HG03025 (cell line): ENCODE data around the gene PSMA6.
A peak's percentile ranks its signal among the peaks of the same experiment; 100 is the strongest.
"Not testable (repeated sequence)": the region's sequence is repeated elsewhere in the genome, so short reads cannot be mapped to it uniquely, and the experiment has no call there.

Experiments
- ATAC-seq: cut with Tn5 transposase; IDR thresholded peaks from one replicate; pipeline ENCODE4 v1.9.1; 2021; ENCODE audit warnings: mild to moderate bottlenecking, moderate library complexity; ENCODE audit not compliant: unreplicated experiment, low FRiP score

PSMA6 gene

GRCh38 chr14:35292051-35292769 lies at the start of gene PSMA6:
PSMA6 (plus strand) TSS chr14:35292382; CDS start chr14:35292477, 95 bp downstream.
- peak; percentile 75 for ATAC-seq

- ATAC-seq, result no peak
These were observed 49.4 kb upstream of the PSMA6 start for GRCh38 chr14:35242599-35243311.

- ATAC-seq, result no peak
These were observed 48.2 kb upstream of the PSMA6 start for GRCh38 chr14:35243956-35244355.

DNA sequence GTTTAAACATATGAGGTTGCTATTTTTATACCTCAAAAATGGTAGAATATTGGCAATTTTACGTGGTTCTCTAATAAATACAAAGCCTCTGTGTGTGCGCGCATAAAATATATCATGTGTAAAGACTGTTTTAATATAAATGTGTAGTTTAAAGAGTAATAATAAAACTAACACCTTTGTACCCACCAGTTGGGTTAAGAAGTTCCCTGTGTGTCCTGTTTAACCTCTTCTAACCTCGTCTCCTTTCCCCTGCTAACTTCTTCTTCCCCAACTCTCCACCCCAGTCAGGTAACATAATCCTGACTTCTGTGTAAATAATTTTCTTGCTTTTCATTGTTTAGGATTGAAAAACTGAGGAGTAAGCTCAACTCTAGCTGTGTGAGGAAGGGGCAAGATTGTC lies 47.6 kb upstream of the PSMA6 start:
- no peak for ATAC-seq

DNA sequence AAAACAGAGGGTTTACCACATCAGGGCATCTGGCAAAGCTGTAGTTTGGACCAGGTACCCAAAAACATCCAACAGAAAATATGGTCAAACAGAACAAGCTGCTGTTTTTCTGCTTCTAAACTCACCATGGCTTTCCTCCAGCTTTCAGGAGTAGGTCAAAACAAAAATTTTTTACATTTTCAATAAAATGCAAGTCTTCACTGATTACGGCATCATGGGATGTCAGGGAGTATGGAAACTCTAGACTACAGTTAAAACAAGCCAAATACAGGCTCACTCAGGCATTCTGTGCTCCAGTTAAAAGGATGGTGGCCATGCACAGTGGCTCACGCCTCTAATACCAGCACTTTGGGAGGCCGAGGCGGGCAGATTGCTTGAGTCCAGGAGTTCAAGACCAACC lies 47.1 kb upstream of the PSMA6 start:
- no peak for ATAC-seq

DNA sequence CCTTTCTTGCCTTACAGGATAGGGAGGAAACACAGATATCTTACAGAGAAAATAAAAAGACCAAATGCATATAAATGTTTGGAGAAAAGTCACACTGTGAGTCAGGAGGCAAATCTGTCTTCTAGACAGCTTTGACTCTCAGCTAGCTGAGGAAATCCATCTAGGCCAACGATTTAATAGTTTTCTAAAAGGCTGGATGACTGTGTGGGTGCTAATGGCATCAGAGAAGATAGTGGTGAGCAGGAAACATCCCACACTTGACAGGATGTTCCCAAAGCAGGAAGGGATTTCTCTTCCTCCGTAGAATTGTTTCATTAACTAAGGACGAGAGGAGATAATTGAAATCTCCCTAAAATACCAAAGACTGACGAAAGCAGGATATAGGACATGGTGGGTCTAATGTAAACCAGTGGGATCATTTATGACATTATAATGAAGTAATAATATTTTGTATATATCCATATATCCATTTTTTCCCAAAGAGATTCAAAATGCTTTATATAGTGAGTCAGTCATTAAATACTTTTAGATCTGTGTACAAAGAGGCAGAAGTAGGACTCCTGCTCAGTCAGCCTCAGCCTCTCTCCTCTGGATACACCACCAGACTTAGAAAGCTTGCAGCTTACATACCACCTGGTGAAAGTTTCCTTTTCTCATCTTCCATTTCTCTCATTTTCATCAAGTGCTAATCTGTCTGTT lies 44.3 kb upstream of the PSMA6 start:
- ATAC-seq, result peak; percentile 43

DNA sequence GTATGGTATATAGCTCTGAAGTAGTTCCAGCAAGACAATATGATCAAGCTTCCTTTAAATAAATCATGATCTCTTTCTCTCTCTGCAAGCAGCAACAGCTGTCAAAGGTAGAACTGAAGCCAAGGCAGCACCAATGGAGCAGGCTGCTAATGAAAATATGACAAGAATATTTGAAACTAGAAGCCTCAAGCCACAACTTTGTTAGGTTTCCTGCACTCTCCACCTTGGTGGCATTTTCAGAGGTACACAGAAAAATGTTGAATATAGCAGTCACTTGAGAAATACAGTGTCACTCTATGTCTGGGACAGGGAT lies 43.8 kb upstream of the PSMA6 start:
- ATAC-seq, result peak; percentile 55

DNA sequence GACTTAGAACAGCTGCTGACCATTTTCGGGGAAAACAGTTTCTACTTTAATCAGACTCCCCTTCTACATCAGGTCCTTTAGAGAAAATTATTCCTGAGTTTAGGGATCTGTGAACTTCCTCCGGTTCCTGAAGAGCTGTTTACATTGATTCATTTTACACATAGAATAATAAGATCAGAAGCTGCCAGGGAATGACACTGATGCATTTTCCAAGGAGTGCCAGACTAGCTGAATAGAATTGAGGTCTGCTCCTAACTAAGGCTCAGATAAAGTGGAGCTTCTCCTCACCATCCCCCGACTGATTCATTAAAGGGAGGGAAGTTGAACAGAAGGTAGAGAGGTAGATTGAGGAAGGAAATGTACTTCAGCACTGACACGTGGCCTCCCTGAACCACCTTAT lies 41.9 kb upstream of the PSMA6 start:
- no peak for ATAC-seq

DNA sequence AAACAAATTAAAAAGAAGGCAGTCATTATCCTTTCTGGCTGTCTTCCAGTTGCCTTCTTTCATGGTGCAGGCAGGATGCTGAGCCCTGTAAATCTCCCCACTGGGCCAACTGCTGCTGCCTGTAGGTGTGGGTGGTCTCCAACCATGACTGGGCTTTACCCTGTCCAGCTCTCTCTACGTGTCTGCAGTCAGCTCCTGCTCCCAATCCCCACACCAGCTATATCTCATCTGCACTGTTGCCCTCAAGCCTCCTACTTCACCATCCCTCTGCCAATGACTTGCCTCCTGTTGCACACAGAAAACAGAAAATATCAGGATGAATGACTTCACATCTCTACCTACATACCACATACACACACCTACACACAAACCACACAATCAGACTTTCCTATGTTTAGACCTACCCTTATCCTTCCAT lies 39.7 kb upstream of the PSMA6 start:
- no peak for ATAC-seq

DNA sequence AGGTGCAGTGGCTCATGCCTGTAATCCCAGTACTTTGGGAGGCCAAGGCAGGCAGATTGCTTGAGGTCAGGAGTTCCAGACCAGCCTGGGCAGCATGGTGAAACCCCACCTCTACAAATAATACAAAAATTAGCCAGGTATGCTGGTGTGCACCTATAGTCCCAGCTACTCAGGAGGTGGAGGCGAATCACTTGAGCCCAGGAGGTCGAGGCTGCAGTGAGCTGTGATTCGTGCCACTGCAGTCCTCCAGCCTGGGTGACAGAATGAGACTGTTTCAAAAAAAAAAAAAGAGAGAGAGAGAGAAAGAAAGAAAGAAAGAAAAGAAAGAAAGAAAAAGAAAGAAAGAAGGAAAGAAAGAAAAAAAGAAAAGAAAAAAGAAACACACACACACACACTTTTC lies 39.1 kb upstream of the PSMA6 start:
- ATAC-seq, result not testable (repeated sequence)

GRCh38 chr14:35254034-35254622 lies 38.1 kb upstream of the PSMA6 start:
- ATAC-seq, result not testable (repeated sequence)

DNA sequence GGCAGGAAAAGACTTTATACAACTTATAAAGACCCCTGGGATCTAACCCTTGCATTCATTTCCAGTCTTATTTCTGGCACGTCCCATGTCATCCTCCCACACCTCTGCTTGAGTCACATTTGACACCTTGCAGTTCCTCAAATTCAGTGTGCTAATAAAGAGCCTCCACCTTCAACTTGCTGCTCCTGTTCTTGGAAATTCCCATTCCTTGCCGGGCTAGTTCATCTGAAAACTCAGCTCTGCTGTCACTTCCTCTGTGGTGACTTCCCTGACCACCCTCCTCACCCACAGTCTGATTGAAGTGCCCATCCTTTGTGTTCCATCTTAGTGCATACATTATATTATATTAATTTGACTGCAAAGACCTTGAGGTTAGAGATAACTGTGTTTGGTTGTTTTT lies 37.4 kb upstream of the PSMA6 start:
- ATAC-seq, result no peak

DNA sequence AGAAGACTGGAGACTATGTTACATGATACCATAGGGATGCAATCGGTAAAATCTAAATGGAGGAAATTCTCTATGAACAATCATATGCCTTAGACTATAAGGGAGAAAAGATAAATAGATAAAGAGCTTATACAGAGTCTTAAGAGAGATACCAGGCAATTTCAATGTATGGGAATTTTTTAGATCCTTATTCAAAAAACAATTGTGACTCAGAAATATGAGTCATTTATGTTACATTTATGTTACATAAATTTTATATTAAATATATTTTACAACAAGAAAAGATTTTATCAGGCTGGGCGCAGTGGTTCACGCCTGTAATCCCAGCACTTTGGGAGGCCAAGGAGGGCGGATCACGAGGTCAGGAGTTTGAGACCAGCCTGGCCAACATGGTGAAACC lies 36.5 kb upstream of the PSMA6 start:
- no peak for ATAC-seq

- no peak for ATAC-seq
These were observed 34.4 kb upstream of the PSMA6 start for GRCh38 chr14:35257809-35258208.

- ATAC-seq, result no peak
These were observed 33.8 kb upstream of the PSMA6 start for GRCh38 chr14:35258420-35258819.

GRCh38 chr14:35261774-35262173 lies 30.4 kb upstream of the PSMA6 start:
- no peak for ATAC-seq

GRCh38 chr14:35262436-35262835 lies 29.7 kb upstream of the PSMA6 start:
- ATAC-seq, result no peak

- no peak for ATAC-seq
These were observed 23.2 kb upstream of the PSMA6 start for GRCh38 chr14:35268946-35269345.

DNA sequence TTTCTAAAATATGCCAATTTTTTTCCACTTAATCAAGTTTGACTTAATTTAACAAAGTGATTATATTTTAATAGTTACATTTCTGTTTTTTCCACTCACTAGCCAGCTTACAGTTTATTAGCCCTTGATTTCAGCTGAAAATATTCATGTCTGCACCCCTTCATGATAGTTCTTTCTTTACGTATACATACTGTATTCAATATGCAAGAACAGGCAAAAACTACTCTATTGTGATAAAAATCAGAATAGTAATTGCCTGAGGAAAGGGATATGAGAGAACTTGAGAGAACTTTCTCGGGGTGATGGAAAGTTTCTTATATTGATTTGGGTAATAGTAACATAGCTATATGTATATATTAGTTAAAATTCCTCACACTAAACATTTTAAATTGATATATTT lies 17.4 kb upstream of the PSMA6 start:
- ATAC-seq, result no peak

GRCh38 chr14:35277179-35277578 lies 15.0 kb upstream of the PSMA6 start:
- no peak for ATAC-seq

DNA sequence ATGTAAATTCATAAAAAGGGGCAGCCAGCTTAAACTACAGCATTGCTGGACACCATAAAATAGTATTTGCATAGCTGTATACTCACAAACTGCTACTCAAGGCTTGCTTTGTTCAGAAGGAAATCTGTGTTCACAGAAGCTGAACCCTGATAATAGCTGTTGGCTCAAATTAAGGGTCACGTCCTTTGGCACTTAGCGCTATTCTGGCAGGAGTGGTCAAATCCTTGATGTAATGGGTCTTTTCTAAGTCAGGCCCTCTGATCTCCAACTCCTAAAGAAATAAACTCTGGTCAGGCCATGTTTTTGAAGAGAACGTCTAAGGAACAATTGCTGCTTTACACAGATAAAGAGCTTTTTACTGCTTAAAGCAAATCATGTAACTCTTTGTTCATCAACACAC lies 12.8 kb upstream of the PSMA6 start:
- no peak for ATAC-seq
